HG02870 (cell line): ENCODE results near the gene SCARB2.
A peak's percentile ranks its signal among the peaks of the same experiment; 100 is the strongest.
"Not testable (repeated sequence)": the region's sequence is repeated elsewhere in the genome, so short reads cannot be mapped to it uniquely, and the experiment has no call there.

ENCODE experiments used
- ATAC-seq: cut with Tn5 transposase; IDR thresholded peaks from one replicate; pipeline ENCODE4 v1.9.1; 2021; ENCODE audit warnings: mild to moderate bottlenecking, moderate library complexity; ENCODE audit not compliant: unreplicated experiment

The SCARB2 gene, protein sequence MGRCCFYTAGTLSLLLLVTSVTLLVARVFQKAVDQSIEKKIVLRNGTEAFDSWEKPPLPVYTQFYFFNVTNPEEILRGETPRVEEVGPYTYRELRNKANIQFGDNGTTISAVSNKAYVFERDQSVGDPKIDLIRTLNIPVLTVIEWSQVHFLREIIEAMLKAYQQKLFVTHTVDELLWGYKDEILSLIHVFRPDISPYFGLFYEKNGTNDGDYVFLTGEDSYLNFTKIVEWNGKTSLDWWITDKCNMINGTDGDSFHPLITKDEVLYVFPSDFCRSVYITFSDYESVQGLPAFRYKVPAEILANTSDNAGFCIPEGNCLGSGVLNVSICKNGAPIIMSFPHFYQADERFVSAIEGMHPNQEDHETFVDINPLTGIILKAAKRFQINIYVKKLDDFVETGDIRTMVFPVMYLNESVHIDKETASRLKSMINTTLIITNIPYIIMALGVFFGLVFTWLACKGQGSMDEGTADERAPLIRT

DNA sequence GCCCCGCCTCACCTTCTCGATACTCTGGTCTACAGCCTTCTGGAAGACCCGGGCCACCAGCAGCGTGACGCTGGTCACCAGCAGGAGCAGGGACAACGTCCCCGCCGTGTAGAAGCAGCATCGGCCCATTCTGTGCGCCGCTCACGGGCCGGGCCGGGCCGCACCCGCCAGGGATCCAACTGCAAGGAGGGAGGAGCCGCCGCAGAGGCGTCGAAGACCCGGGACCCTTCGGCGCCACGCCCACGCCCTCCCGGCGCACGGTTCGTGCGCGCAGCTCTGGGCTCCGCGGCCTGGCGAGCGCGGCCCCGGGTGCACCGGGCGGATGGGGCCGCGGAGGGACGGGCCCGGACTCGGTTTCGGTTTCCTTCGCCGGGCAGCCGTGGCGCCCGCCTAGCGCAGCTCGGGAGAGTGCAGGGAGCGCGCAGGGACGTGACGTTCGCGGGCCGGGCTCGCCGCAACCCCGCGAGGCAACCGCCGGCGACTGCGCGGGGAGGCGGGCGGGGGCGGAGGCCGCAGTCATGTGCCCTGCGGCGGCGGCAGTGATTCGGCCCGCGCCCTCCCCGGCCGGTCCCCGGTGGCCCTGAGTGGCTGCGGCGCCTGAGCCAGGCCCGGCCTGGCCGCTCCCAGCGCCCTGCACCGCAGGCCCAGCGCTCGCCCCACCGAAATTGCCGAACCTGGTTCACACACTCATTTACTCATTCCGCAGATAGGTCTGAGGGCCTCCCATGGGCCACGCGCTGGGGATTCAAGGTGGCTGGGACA is at the start of gene SCARB2:
Gene SCARB2, minus strand, starts transcription at position 410 of the 762 bp plus-strand sequence. Its CDS starts 281 bp downstream, at position 129.
- peak; percentile 63 for ATAC-seq

DNA sequence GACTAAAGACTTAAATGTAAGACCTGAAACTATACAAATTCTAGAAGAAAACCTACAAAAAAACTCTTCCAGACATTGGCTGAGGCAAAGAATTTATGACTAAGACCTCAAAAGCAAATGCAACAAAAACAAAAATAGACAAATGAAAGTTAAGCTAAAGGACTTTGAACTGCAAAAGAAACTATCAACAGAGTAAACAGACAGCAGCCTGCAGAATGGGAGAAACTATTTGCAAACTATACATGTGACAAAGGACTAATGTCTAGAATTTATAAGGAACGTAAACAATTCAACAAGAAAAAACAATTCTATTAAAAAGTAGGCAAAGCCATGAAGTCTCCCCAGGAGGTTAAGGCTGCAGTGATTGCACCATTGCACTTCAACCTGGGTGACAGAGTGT is 46.9 kb upstream of the SCARB2 start:
- no peak for ATAC-seq

GRCh38 chr4:76257824-76258223 is 44.2 kb upstream of the SCARB2 start:
- ATAC-seq = no peak

GRCh38 chr4:76256968-76257367 is 43.3 kb upstream of the SCARB2 start:
- ATAC-seq = no peak

DNA sequence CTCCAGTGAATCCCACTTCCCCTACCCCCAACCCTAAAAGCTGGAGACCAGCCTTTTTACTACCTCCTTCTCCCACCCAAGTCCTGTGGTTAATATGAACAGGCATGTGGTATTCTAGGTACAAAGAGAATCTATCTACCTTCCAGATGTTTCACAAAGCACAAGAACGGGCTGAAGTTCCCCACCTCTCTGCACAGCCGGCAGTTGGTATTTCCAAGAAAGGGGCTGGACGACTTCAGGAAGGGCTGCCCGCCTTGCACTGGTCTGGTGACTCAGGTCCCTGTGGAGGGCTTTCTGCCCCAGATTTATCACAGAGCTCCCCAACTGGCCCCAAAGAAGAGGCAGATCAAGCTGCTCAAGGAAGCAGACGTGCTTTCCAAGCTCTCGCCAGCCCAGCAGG is 42.4 kb upstream of the SCARB2 start:
- ATAC-seq = no peak

DNA sequence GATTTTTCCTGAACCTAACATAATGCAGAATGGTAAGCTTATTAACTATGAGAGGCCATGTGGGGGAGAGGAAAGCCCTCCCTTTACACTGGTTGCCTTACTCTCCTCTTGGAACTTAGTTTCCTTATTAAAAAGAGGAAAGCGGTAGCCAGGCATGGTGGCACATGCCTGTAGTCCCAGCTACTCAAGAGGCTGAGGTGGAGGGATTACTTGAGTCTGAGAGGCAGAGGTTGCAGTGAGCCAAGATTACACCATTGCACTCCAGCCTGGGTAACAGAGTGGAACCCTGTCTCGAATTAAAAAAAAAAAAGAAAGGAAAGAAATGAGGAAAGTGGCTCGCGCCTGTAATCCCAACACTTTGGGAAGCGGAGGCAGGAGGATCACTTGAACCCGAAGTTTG is 39.9 kb upstream of the SCARB2 start:
- ATAC-seq = no peak

DNA sequence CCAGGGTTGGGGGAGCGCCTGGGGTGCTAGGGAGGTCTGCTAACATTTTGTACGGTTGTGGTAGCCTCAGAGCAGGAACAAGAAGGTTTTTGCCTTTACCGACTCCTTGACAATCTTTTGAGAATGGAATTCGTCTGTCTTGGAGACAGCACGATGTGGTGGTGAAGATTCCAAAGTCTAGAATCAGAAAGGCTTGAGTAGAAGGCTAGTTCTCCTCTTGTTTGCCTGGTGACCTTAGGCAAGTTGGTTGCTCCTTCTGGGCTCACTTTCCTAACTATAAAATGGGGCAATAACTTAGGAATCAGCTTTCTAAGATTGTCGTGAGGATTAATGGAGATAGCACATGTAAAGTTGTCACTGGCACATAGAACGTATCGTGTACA is 38.6 kb upstream of the SCARB2 start:
- ATAC-seq = no peak

DNA sequence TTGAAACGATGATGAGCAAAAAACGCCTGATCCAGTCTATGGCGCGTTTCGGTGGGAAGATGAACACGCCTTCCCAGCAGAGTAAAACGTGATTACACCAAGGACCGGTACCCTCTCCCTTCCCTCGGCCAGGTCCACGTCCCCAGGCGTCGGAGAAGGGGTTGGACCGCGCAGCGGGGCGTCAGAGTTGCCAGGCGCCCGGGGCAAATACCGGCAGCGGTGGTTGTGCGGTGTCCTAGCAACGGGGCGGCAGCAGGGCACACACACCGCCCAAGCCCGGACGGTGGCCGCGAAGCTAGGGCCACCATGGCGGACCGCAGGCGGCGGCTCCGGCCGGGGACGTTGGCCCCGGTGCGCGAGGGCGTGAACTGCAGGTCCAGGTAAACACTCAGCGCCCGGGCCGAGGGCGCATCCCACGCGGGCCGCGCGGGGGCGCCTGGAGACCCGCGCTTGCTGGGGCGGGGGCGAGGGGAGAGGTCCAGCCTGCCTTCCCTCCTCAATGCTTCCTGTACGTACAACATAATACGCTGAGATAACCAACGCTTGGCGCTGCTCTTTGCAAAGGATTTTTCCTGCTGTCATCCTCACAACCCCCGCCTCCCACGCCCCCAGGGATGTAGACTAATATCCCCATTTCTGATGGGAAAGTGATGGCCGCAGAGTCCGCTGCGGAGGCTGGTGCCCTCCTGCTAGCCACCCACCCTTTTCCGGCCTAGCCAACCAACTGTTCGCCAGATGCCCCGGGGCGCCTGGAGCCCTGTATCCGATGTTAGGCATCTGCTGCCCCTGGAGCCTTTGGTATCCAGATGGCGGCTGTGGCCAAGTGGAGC is 38.0 kb upstream of the SCARB2 start, which contains the start of gene FAM47E:
Gene FAM47E, plus strand, starts transcription at position 281 of the 830 bp plus-strand sequence. Its CDS starts 26 bp downstream, at position 307.
- no peak for ATAC-seq

GRCh38 chr4:76250962-76251361 is 37.3 kb upstream of the SCARB2 start:
- no peak for ATAC-seq

- no peak for ATAC-seq
Observed at GRCh38 chr4:76246852-76247251, 33.2 kb upstream of the SCARB2 start.

DNA sequence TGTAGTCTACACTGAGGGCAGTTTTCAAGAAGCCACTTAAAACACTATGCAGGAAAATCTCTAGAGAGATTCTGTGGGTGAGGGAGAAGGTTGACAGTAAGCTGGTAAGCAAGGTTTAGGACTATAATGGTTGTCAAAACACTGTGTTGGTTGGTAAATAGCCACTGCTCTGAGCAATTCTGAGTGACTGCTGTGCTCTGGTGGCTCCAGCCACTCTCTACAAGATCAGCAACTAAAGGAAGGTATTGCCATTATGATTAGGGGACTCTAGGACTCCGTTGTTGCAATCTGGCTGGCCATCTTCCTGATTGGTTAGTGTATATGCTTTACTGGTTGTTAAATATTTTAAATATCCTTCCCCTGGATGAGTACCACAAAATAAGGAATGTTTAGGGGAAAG is 32.4 kb upstream of the SCARB2 start:
- ATAC-seq = no peak

GRCh38 chr4:76243877-76244276 is 30.3 kb upstream of the SCARB2 start:
- not testable (repeated sequence) for ATAC-seq

GRCh38 chr4:76240236-76240635 is 26.6 kb upstream of the SCARB2 start:
- no peak for ATAC-seq

- no peak for ATAC-seq
Observed at GRCh38 chr4:76238701-76239100, 25.1 kb upstream of the SCARB2 start.

GRCh38 chr4:76238236-76238635 is 24.6 kb upstream of the SCARB2 start:
- no peak for ATAC-seq

GRCh38 chr4:76235915-76236314 is 22.3 kb upstream of the SCARB2 start:
- ATAC-seq = no peak

- ATAC-seq = no peak
Observed at GRCh38 chr4:76235407-76235806, 21.8 kb upstream of the SCARB2 start.

- ATAC-seq = no peak
Observed at GRCh38 chr4:76234679-76235044, 21.0 kb upstream of the SCARB2 start.

GRCh38 chr4:76233967-76234678 is 20.5 kb upstream of the SCARB2 start:
- no peak for ATAC-seq

- ATAC-seq = no peak
Observed at GRCh38 chr4:76233529-76233928, 19.9 kb upstream of the SCARB2 start.
